ENCODE results near the gene CALB2. TPM values are rescaled to one million over a fixed set of nuclear protein-coding genes. Genes with fewer than 3 reads are reported as not detected.

CALB2 gene
- total and polyA plus RNA-seq, 2 donors (not counting 3 experiments of a cell fraction or from before 2014, with no cell fraction given) = not detected

GRCh38 chr16:71396594-71396993 lies 38.1 kb downstream of the CALB2 start:
- Histone ChIP-seq H3K4me2 (ENCODE audit: insufficient read depth, low read length) (no peak overlapping the region), H3K79me2 (ENCODE audit: control insufficient read depth, insufficient read depth, low read length) (no peaks in the 10 kb centered on the region), H3K9me1 (replicated peaks; ENCODE audit: control insufficient read depth, extremely low read depth, insufficient read depth, low read length) (no peaks in the 10 kb centered on the region), H3K4me1 (ENCODE audit: control insufficient read depth, extremely low read depth, insufficient read depth, low read length) (no peaks in the 10 kb centered on the region), H3K27ac (ENCODE audit: insufficient read depth, low read depth, low read length) (no peak overlapping the region), H3K27me3 (ENCODE audit: control insufficient read depth in 2 of 2, insufficient read depth in 2 of 2, low read length in 2 of 2) (no peaks in the 10 kb centered on the region), H3K9ac (replicated peaks; ENCODE audit: extremely low read depth, insufficient read depth, low read length) (no peak overlapping the region), H3K9me3 (replicated peaks; ENCODE audit: control insufficient read depth, insufficient read depth, low read length) (no peaks in the 10 kb centered on the region), H3K4me3 (replicated peaks in 1 of 3; ENCODE audit: insufficient read depth in 1 of 3, low read depth in 1 of 3, low read length in 3 of 3) (no peak overlapping the region), H4K20me1 (replicated peaks; ENCODE audit: control insufficient read depth, extremely low read depth, insufficient read depth, low read length) (no peaks in the 10 kb centered on the region), H3K36me3 (ENCODE audit: control insufficient read depth in 2 of 2, extremely low read depth in 1 of 2, insufficient read depth in 2 of 2, low read length in 2 of 2) (no peaks in the 10 kb centered on the region), H2AFZ (ENCODE audit: low read depth, low read length) (no peak overlapping the region)
- dilution Hi-C loops (cut with MboI; ENCODE audit: extremely low pct_ligation_motif_present, low sequenced_read_pairs) (no loop called here), intact Hi-C loops (cut with micrococcal nuclease) (no loop called here)
- ChIA-PET CTCF (no interaction called here), POLR2A (no interaction called here)
- no peak for TF ChIP-seq POLR2A (IDR thresholded peaks at IDR 0.05; ENCODE audit: low read depth, low read length)
- TF ChIP-seq, protein P1, sequence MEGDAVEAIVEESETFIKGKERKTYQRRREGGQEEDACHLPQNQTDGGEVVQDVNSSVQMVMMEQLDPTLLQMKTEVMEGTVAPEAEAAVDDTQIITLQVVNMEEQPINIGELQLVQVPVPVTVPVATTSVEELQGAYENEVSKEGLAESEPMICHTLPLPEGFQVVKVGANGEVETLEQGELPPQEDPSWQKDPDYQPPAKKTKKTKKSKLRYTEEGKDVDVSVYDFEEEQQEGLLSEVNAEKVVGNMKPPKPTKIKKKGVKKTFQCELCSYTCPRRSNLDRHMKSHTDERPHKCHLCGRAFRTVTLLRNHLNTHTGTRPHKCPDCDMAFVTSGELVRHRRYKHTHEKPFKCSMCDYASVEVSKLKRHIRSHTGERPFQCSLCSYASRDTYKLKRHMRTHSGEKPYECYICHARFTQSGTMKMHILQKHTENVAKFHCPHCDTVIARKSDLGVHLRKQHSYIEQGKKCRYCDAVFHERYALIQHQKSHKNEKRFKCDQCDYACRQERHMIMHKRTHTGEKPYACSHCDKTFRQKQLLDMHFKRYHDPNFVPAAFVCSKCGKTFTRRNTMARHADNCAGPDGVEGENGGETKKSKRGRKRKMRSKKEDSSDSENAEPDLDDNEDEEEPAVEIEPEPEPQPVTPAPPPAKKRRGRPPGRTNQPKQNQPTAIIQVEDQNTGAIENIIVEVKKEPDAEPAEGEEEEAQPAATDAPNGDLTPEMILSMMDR (IDR thresholded peaks at IDR 0.05; ENCODE audit: extremely low read depth in 1 of 2, insufficient read depth in 1 of 2, low read depth in 1 of 2, low read length in 2 of 2) = no peak
- TF ChIP-seq FOS (IDR thresholded peaks at IDR 0.05; ENCODE audit: borderline replicate concordance, insufficient read depth, low read length) = no peak
- TF ChIP-seq JUN (IDR thresholded peaks at IDR 0.05; ENCODE audit: borderline replicate concordance, insufficient read depth, insufficient read length, low read depth) = no peak
- no peak for TF ChIP-seq POLR2AphosphoS5 (IDR thresholded peaks at IDR 0.05; ENCODE audit: insufficient read depth, low read depth, low read length)
- DNase-seq (ENCODE audit: low read depth, low spot score) (no peak), FAIRE-seq (no peak)
- BruUV-seq (replicated peaks) = no TSS peak
